NCI-H774 (cell line): Measurements from ENCODE around the gene TOLLIP.
"Not testable (repeated sequence)": the region's sequence is repeated elsewhere in the genome, so short reads cannot be mapped to it uniquely, and the experiment has no call there.

ENCODE experiments used
- DNase-seq: peaks from one replicate; lab custom pipeline; 2025; lab: John Stamatoyannopoulos, UW

TOLLIP gene

GRCh38 chr11:1244557-1244956 is 64.9 kb downstream of the TOLLIP start:
- not testable (repeated sequence) for DNase-seq

GRCh38 chr11:1243521-1243920 is 65.9 kb downstream of the TOLLIP start:
- not testable (repeated sequence) for DNase-seq

GRCh38 chr11:1242751-1243150 is 66.7 kb downstream of the TOLLIP start:
- not testable (repeated sequence) for DNase-seq

GRCh38 chr11:1242289-1242688 is 67.1 kb downstream of the TOLLIP start:
- no peak for DNase-seq

- no peak for DNase-seq
These were observed 67.7 kb downstream of the TOLLIP start for GRCh38 chr11:1241706-1242105.

GRCh38 chr11:1240771-1241170 is 68.7 kb downstream of the TOLLIP start:
- DNase-seq, result no peak

- no peak for DNase-seq
These were observed 69.7 kb downstream of the TOLLIP start for GRCh38 chr11:1239596-1240205.

GRCh38 chr11:1238767-1239595 is 70.5 kb downstream of the TOLLIP start:
- DNase-seq, result no peak

GRCh38 chr11:1237851-1238250 is 71.6 kb downstream of the TOLLIP start:
- DNase-seq, result no peak

GRCh38 chr11:1237128-1237580 is 72.3 kb downstream of the TOLLIP start:
- DNase-seq, result no peak

GRCh38 chr11:1236316-1237127 is 72.9 kb downstream of the TOLLIP start:
- DNase-seq, result no peak

GRCh38 chr11:1235901-1236315 is 73.5 kb downstream of the TOLLIP start:
- DNase-seq, result no peak

GRCh38 chr11:1235306-1235900 is 74.0 kb downstream of the TOLLIP start:
- DNase-seq, result no peak

GRCh38 chr11:1234771-1235305 is 74.6 kb downstream of the TOLLIP start:
- DNase-seq, result no peak

GRCh38 chr11:1234054-1234720 is 75.2 kb downstream of the TOLLIP start:
- DNase-seq, result no peak

- no peak for DNase-seq
These were observed 75.9 kb downstream of the TOLLIP start for GRCh38 chr11:1233351-1234053.

GRCh38 chr11:1232883-1233321 is 76.5 kb downstream of the TOLLIP start:
- DNase-seq, result no peak

- no peak for DNase-seq
These were observed 77.2 kb downstream of the TOLLIP start for GRCh38 chr11:1232021-1232882.

GRCh38 chr11:1231396-1232020 is 77.9 kb downstream of the TOLLIP start:
- no peak for DNase-seq
